A673 (cell line): ENCODE data around the gene CD6.

ENCODE experiments used
- CTCF ChIP-seq: fragments of 300-800, 200-600 bp; sonication (generic); conservative IDR thresholded peaks from 2 replicates; pipeline ENCODE4 v1.5.1; 2017; ENCODE audit warnings: low read depth, mild to moderate bottlenecking, antibody characterized with exemption, low read length, moderate library complexity, mixed read lengths
- EZH2 ChIP-seq: fragments of 200-600 bp; sonication (generic); IDR thresholded peaks from 2 replicates; pipeline ENCODE4 v1.6.1; 2017; ENCODE audit warnings: borderline replicate concordance, low read depth, mild to moderate bottlenecking, mixed read lengths, antibody characterized with exemption, low read length; ENCODE audit not compliant: poor library complexity, severe bottlenecking

GRCh38 chr11:60930394-60930793 is 41.1 kb upstream of the CD6 start:
- no peak for TF ChIP-seq CTCF
- no peak for TF ChIP-seq EZH2
